Cardiac fibroblast (primary cell): ENCODE results near the gene EEF2K.

Source experiments
- DNase-seq, 2 donors: peaks; one replicate each; pipeline versions ENCODE4 v3.0.0 to v3.0.0-alpha.2; 2010; ENCODE audit warnings: low read depth in 2 of 2
- H3K4me3 ChIP-seq, 2 donors: replicated peaks in 1 of 2; 1 replicate in 1 of 2; 2 replicates in 1 of 2; pipeline ENCODE4 v1.5.1; 2011; ENCODE audit warnings: low read depth in 2 of 2, low read length in 2 of 2, mild to moderate bottlenecking in 2 of 2, moderate library complexity in 1 of 2
- TF ChIP-seq, protein P1 (sequence below): IDR thresholded peaks from one replicate; pipeline ENCODE4 v1.5.1; 2011; ENCODE audit warnings: low read depth, mild to moderate bottlenecking, low read length, inconsistent platforms

EEF2K gene

GRCh38 chr16:22240023-22240710 lies 34.1 kb downstream of the EEF2K start:
- no peak overlapping the region for H3K4me3 ChIP-seq
- TF ChIP-seq, protein P1, sequence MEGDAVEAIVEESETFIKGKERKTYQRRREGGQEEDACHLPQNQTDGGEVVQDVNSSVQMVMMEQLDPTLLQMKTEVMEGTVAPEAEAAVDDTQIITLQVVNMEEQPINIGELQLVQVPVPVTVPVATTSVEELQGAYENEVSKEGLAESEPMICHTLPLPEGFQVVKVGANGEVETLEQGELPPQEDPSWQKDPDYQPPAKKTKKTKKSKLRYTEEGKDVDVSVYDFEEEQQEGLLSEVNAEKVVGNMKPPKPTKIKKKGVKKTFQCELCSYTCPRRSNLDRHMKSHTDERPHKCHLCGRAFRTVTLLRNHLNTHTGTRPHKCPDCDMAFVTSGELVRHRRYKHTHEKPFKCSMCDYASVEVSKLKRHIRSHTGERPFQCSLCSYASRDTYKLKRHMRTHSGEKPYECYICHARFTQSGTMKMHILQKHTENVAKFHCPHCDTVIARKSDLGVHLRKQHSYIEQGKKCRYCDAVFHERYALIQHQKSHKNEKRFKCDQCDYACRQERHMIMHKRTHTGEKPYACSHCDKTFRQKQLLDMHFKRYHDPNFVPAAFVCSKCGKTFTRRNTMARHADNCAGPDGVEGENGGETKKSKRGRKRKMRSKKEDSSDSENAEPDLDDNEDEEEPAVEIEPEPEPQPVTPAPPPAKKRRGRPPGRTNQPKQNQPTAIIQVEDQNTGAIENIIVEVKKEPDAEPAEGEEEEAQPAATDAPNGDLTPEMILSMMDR, result no peak
- DNase-seq, result peak; percentile 48 to 76

- TF ChIP-seq, protein P1, result no peak
- DNase-seq, result peak; percentile 42 to 51
- no peak overlapping the region for H3K4me3 ChIP-seq
Observed at GRCh38 chr16:22250522-22250921, 44.4 kb downstream of the EEF2K start.

DNA sequence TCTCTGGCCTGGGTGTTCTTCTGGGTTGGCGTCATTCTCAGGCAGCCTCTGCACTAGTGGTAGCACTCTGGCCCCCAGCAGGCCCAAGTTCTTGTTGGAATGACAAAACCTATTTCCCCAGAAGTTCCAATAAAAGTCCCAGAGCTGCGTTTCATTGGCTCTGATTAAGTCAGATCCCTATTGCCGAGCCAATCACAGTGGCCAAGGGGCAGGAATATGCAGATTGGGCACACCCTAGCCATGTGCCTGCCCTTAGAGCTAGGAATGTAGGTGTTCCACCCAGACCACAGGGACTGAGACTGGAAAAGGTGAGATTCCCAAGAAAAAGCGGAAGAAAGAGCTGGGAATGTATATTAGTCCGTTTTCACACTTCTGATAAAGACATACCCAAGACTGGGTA lies 46.2 kb downstream of the EEF2K start:
- no peak for DNase-seq
- TF ChIP-seq, protein P1, result no peak
- no peak overlapping the region for H3K4me3 ChIP-seq

DNA sequence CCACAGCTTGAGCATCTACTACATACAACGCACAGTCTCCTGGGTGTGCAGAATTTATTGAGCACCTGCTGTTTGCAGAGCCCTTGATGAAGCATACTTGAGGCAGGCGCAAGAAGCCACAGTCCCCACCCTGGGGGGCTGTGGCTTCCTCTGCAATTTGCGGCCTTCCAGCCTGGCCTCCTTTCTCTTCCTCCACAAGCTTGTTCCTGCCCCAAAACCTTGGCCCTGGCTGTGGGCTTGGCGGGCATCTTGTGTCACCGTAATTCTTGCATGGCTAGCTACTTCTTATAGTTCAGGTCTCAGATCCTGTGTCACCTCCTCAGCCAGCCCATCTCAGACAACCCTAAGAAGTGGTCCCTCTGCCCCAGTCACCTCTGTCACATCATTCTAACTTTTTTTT lies 47.2 kb downstream of the EEF2K start:
- DNase-seq, result no peak
- H3K4me3 ChIP-seq, result no peak overlapping the region
- TF ChIP-seq, protein P1, result no peak

DNA sequence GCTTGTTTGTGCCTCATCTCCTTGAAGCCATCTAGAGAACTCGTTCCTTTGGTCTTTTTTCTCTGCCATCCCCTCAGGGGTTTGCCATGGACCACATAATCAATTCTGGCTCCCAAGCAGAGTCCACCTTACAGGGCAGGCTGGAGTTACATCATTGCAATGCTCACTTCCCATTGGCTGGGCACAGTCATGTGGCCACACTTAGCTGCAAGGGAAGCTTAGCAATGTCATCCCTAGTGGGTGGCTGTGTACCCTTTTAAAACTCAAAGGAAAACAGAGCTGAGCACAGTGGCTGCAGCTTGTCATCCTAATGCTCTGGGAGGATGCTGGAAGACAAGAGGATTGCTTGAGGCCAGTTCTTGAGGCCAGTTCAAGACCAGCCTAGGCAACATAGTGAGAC lies 49.3 kb downstream of the EEF2K start:
- no peak overlapping the region for H3K4me3 ChIP-seq
- DNase-seq, result no peak
- TF ChIP-seq, protein P1, result no peak

DNA sequence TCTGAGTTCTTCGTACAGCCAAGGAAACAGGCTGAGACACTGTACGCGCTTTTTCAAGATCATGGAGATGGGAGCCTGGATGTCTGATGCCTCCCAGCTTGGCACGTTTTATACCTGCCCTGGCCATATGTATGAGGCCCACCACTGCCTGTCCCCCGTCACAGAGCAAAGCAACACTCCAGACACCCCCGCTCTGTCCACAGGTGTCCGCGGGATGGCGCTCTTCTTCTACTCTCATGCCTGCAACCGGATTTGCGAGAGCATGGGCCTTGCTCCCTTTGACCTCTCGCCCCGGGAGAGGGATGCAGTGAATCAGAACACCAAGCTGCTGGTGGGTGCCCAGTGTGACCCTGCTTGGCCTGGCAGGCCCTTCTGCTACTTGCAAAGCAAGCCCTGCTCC lies 51.4 kb downstream of the EEF2K start:
- DNase-seq, result no peak
- H3K4me3 ChIP-seq, result no peak overlapping the region
- TF ChIP-seq, protein P1, result no peak

- TF ChIP-seq, protein P1, result no peak
- no peak for DNase-seq
- no peak overlapping the region for H3K4me3 ChIP-seq
Observed at GRCh38 chr16:22260490-22260889, 54.4 kb downstream of the EEF2K start.
